IPS-NIHi7 (cell line): ENCODE results near the gene SLC15A4.
A peak's percentile ranks its signal among the peaks of the same experiment; 100 is the strongest.
"Not testable (repeated sequence)": the region's sequence is repeated elsewhere in the genome, so short reads cannot be mapped to it uniquely, and the experiment has no call there.

Experiments used
- DNase-seq: peaks from one replicate; pipeline ENCODE4 v3.0.0; 2012; ENCODE audit warnings: mixed read lengths; ENCODE audit errors: extremely low spot score

SLC15A4 gene

DNA sequence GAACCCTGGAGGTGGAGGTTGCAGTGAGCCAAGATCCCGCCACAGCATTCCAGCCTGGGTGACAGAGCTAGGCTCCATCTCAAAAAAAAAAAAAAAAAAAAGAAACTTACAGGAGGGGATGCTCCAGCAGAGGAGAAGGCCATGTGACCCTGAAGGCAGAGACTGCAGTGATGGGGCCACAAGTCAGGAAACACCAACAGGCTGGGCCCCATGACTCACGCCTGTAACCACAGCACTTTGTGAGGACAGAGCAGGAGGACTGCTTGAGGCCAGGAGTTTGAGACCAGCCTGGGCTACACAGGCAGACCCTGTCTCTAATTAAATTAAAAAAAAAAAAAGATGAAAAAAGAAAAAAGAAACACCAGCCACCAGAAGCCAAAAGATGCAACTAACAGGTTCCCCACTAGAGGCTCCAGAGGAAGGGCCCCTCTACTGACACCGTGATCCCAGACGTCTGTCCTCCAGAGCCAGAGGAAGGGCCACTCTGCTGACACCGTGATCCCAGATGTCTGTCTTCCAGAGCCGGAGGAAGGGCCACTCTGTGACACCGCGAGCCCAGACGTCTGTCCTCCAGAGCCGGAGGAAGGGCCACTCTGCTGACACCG, 20.4 kb upstream of the SLC15A4 start:
- peak; percentile 58 for DNase-seq

DNA sequence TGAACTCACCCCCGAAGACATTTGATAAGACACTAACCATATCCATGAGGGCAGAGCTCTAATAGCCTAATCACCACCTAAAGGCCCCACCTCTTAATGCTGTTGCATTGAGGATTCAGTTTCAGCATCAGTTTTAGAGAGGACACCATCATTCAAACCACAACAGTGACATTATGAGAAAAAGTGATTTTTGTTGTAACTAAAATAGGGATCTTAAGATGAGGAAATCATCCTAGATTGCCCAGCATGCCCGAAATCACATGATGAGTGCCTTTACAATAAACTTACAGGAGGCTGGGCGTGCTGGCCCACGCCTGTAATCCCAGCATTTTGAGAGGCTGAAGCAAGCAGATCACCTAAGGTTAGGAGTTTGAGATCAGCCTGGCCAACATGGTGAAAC, 19.8 kb upstream of the SLC15A4 start:
- no peak for DNase-seq

DNA sequence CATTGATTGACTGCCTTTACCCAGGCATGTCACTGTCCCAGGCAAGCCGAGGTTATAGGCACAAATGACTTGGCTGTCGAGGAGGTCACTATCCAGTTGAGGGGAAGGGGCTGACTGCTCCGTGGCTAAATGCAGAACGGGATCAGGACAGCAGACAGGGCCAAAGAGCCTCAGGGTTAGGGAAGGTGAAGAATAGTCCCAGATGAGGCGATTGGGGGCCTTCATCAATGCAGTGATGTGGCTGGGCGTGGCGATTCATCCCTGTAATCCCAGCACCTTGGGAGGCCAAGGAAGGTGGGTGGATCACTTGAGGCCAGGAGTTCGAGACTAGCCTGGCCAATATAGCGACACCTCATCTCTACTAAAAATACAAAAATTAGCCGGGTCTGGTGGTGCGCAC, 18.8 kb upstream of the SLC15A4 start:
- no peak for DNase-seq

DNA sequence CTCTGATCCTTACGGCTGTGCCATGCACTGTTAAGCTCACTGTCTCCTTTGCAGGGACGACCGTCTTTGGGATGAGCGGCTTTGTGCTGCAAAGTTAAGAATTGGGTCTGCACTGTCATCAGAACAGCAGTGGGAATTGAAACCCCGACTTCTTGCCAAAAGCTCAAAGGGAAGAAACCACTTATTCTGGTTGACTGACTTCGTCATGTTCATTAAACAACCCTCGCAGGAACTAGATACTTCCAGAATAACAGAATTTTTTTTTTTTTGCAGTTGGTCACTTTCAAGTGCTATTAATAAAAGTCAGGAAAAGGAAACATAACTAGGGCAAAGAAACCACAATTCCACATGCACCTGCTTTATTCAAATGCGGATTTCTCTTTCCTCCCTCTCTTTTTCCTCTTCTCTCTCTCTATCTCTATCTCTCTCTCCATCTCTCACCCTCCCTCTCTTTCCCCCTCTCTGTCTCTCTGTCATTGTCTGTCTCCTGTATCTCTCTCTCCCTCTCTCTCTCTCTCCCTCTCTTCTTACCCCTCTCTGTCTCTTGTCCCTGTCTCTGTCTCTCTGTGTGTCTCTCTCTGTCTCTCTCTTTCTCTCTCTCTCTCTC, 17.2 kb upstream of the SLC15A4 start:
- DNase-seq = no peak

GRCh38 chr12:128839885-128840284, 16.1 kb upstream of the SLC15A4 start:
- DNase-seq = not testable (repeated sequence)

DNA sequence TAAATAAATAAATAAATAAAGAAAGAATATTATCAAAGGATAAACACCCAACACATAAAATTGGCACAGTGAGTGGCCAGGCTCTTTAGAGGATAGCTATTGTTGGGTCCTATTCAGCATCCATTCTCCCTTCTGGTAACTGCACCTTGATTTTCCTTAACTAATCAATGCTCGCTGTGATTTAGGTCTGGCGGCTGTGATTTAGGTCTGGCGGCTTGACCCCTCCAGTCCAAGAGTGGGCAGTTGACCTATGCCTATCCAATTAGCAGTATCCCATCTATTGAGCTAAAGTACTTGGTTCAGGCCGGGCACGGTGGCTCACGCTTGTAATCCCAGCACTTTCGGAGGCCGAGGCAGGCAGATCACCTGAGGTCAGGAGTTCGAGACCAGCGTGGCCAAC, 9.7 kb upstream of the SLC15A4 start:
- no peak for DNase-seq

GRCh38 chr12:128830505-128830893, 6.7 kb upstream of the SLC15A4 start:
- DNase-seq = no peak

GRCh38 chr12:128829861-128830504, 6.2 kb upstream of the SLC15A4 start:
- no peak for DNase-seq

GRCh38 chr12:128827724-128828123, 4.0 kb upstream of the SLC15A4 start:
- no peak for DNase-seq

- DNase-seq = no peak
Observed at GRCh38 chr12:128825835-128826234, 2.1 kb upstream of the SLC15A4 start.

DNA sequence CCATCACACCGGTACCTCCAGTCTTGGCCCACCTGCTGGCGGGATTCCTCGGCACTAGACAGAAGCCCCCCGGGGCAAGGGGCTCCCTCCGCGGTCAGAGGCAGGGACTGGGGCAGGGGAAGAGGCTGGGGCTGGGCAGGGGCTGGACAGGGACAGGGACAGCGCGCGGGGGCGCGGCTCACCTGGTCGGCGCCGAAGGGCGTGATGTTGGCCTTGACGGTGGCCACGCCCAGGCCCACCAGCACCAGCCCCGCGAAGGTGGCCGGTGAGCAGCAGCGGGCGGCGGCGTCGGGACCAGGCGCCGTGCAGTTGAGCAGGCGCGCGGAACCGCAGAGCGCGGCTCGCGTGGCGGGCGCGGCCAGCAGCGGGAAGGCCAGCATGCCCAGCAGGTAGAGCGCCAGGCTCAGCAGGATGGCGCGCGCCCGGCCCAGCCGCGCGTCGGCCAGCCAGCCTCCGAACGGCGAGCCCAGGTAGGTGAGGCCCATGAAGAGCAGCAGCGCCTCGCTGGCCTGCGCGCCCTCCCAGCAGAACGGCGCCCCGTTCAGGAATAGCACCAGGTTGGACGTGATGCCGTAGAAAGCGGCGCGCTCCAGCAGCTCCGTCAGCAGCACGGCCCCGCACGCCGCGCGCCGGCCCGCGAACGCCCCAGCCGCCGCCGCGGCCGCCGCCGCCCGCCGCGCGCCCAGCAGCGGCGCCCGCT, 392 bp downstream of the SLC15A4 start:
- peak; percentile 69 for DNase-seq

GRCh38 chr12:128820723-128821432, 2.9 kb downstream of the SLC15A4 start:
- no peak for DNase-seq

DNA sequence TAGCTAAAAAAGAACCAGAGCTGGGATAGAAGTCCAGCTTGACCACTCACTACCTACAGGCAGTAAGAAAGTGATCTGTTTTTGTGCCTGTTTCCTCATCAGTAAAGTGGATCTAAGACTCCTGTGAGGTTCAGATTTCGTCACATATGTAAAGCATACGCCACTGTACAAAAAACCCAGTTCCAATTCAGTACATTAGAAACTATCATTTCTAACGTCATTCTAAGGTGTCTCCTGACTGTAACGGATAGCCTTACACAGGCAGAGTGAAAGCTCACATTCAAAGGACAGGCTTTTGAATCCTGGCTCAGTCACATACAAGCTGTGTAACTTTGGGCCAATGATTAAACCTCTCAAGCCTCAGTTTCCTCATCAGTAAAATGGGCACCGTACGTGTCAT, 3.5 kb downstream of the SLC15A4 start:
- no peak for DNase-seq

GRCh38 chr12:128819293-128820144, 4.2 kb downstream of the SLC15A4 start:
- DNase-seq = no peak

DNA sequence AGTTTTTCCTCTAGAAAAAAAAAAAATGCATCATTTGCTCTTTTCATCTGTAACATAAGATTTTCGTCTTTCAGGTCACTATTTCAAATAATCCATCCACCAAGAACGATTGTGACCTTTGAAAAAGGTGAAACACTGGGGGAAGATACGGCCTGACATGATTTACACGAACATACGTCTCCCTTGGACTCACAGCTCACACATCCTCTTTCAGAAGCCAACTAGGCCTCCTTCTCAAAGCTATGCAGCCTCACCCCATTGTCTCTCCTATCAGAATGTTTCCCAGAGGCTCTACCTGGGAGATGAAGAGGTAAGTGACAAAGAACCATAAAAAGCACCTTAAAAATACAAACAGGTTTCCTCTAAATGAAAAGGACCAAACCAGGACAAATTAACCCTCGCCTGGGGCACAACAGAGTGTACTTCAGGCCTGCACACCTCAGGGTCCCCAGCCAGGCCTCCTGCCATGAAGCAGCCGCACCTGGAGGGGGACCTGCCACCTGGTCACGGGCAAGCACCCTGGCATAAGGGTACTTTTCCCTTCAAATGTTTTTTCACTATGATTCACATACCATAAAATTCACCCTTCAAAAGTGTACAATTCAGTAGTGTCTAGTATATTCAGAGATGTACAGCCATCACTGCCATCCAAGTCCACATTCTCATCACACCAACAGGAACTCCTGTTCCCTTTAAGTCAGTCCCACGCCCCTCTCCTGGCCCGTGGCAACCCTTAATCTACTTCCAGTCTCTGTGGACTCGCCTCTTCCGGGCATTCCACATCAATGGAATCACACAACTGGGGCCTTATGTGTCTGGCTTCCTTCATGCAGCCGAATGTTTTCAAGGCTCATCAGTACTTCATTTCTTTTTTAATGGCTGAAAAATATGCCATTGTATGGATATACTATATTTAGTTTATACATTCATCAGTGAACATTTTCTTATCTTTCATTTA, 5.4 kb downstream of the SLC15A4 start:
- no peak for DNase-seq

DNA sequence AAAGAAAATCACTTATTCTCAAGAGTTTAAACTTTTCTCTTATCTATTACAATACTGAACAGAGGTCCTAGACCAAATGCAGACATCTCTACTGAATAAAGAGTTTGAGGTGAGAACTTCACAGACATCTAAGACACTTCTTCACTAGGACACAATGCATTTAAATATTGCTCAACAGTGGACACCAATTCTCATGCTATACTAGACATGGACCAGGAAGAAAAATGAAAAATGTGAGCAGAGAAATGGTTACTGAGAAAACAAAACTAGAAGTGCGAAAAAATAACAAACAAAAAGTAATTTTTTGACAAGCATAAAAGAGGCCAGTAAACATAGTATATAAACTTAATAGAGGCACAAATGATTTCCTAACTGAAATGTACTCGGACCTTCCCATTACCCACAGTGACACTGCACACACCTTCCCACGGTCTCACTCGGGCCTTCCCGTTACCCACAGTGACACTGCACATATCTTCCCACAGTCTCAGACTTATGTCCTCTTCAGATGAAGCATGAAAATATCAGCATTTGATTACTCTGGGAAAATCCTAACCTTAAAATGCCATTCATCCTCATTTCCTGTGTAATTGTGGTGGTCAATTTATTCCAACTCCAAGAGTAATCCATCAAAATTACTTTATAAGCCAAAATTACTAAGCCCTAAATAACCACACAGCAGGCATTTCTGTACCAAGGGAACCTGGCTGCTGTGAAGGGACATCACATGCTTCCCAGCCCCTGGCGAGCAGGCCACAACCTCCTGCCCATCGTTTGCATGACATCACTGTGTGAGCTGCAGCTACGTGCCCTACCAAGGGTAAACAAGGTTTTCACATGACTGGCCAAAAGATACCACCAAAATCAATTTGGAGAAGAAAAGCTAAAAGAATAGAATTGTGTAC, 6.4 kb downstream of the SLC15A4 start:
- no peak for DNase-seq

DNA sequence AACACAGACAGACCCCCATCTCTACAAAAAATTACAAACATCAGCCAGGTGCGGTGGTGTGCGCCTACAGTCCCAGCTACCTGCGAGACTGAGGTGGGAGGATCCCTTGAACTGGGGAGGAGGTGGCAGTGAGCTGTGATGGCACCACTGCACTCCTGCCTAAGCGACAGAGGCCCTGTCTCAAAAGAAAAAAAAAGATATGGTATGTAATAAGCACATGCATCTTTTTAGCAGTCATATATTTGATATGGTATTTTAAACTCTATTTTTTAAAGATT, 7.2 kb downstream of the SLC15A4 start:
- DNase-seq = no peak

GRCh38 chr12:128815779-128816642, 7.7 kb downstream of the SLC15A4 start:
- no peak for DNase-seq
